Stimulated activated naive B cell treated with anti-CD40 and anti-IgM and Interleukin-4, amounts not matched to agents 10 μg/mL and 1 μg/mL and 100 μg/mL, for 72 hours (primary cell): ENCODE measurements around the gene KCNE5.
"Not testable (repeated sequence)": the region's sequence is repeated elsewhere in the genome, so short reads cannot be mapped to it uniquely, and the experiment has no call there.

Experiments used
- ATAC-seq, 2 donors: fragments of 150-1000 bp; cut with Tn5 transposase; replicated peaks; 2 replicates each; pipeline ENCODE4 v1.10.0; 2021; ENCODE audit warnings: moderate library complexity in 1 of 2
- DNase-seq: peaks from one replicate; pipeline ENCODE4 v3.0.0; 2021
- H3K27ac Mint-ChIP-seq: one replicate; pipeline ENCODE4 v1.8.0; 2022; ENCODE audit warnings: mild to moderate bottlenecking, mixed read lengths
- H3K27me3 Mint-ChIP-seq, 2 donors: one replicate each; pipeline ENCODE4 v1.8.0; 2022; ENCODE audit warnings: mixed read lengths in 2 of 2
- H3K36me3 Mint-ChIP-seq, 2 donors: one replicate each; pipeline ENCODE4 v1.8.0; 2022; ENCODE audit warnings: mixed read lengths in 2 of 2, mild to moderate bottlenecking in 1 of 2
- H3K4me1 Mint-ChIP-seq, 2 donors: one replicate each; pipeline ENCODE4 v1.8.0; 2022; ENCODE audit warnings: mixed read lengths in 2 of 2, mild to moderate bottlenecking in 1 of 2
- H3K4me3 Mint-ChIP-seq, 2 donors: one replicate each; pipeline ENCODE4 v1.8.0; 2022; ENCODE audit warnings: mild to moderate bottlenecking in 2 of 2, mixed read lengths in 2 of 2, moderate library complexity in 1 of 2
- H3K9me3 Mint-ChIP-seq, 2 donors: one replicate each; pipeline ENCODE4 v1.8.0; 2022; ENCODE audit warnings: mixed read lengths in 2 of 2, mild to moderate bottlenecking in 1 of 2

The KCNE5 gene

GRCh38 chrX:109624641-109625616, at the start of gene KCNE5:
Gene KCNE5, minus strand, starts transcription at chrX:109625172. Its CDS starts 152 bp downstream, at chrX:109625020.
- H3K9me3 Mint-ChIP-seq, result no peaks in the 10 kb centered on the region
- H3K4me3 Mint-ChIP-seq, result no peak within 1 kb of the TSS
- H3K27ac Mint-ChIP-seq, result no peak within 1 kb of the TSS
- peaks cover 9 to 10% of the 10 kb centered on the region in 2 donors for H3K27me3 Mint-ChIP-seq
- H3K4me1 Mint-ChIP-seq, result peaks cover 0 to 3% of the 10 kb centered on the region in 2 donors
- H3K36me3 Mint-ChIP-seq, result peaks cover 13 to 19% of the 10 kb centered on the region in 2 donors
- ATAC-seq (no peak), DNase-seq (no peak)

- Mint-ChIP-seq H3K4me3 (no peak overlapping the region), H3K9me3 (no peaks in the 10 kb centered on the region), H3K27me3 (no peaks in the 10 kb centered on the region), H3K36me3 (peaks cover 7 to 15% of the 10 kb centered on the region in 2 donors), H3K27ac (no peak overlapping the region), H3K4me1 (no peaks in the 10 kb centered on the region)
- ATAC-seq (no peak), DNase-seq (no peak)
Observed at GRCh38 chrX:109672239-109672638, 47.3 kb upstream of the KCNE5 start.

- H3K27ac Mint-ChIP-seq, DNase-seq, H3K9me3 Mint-ChIP-seq, H3K4me1 Mint-ChIP-seq, H3K4me3 Mint-ChIP-seq, H3K27me3 Mint-ChIP-seq, ATAC-seq: not testable (repeated sequence)
- H3K36me3 Mint-ChIP-seq, result peaks cover 7 to 20% of the 10 kb centered on the region in 2 donors
Observed at GRCh38 chrX:109671170-109671569, 46.2 kb upstream of the KCNE5 start.

GRCh38 chrX:109667986-109668385, 43.0 kb upstream of the KCNE5 start:
- Mint-ChIP-seq H3K27ac (no peak overlapping the region), H3K4me3 (no peak overlapping the region), H3K4me1 (no peaks in the 10 kb centered on the region), H3K9me3 (no peaks in the 10 kb centered on the region), H3K27me3 (no peaks in the 10 kb centered on the region), H3K36me3 (peaks cover 7 to 25% of the 10 kb centered on the region in 2 donors)
- DNase-seq (no peak), ATAC-seq (no peak)

GRCh38 chrX:109660435-109661143, 35.6 kb upstream of the KCNE5 start:
- DNase-seq, result no peak
- ATAC-seq, result no peak
- H3K27ac Mint-ChIP-seq, result no peak overlapping the region
- no peak overlapping the region for H3K4me3 Mint-ChIP-seq
- no peaks in the 10 kb centered on the region for H3K4me1 Mint-ChIP-seq
- no peaks in the 10 kb centered on the region for H3K27me3 Mint-ChIP-seq
- peaks cover 7 to 9% of the 10 kb centered on the region in 2 donors for H3K9me3 Mint-ChIP-seq
- peaks cover 14 to 25% of the 10 kb centered on the region in 2 donors for H3K36me3 Mint-ChIP-seq

- no peak for DNase-seq
- Mint-ChIP-seq H3K9me3 (peaks cover 7 to 9% of the 10 kb centered on the region in 2 donors), H3K4me1 (no peaks in the 10 kb centered on the region), H3K4me3 (no peak overlapping the region), H3K27ac (no peak overlapping the region), H3K36me3 (peaks cover 21 to 32% of the 10 kb centered on the region in 2 donors), H3K27me3 (no peaks in the 10 kb centered on the region)
- ATAC-seq, result no peak
Observed at GRCh38 chrX:109658391-109658790, 33.4 kb upstream of the KCNE5 start.

GRCh38 chrX:109657364-109657763, 32.4 kb upstream of the KCNE5 start:
- H3K9me3 Mint-ChIP-seq, H3K27ac Mint-ChIP-seq: not testable (repeated sequence)
- peaks cover 21 to 32% of the 10 kb centered on the region in 2 donors for H3K36me3 Mint-ChIP-seq

GRCh38 chrX:109656774-109657173, 31.8 kb upstream of the KCNE5 start:
- DNase-seq (no peak), ATAC-seq (no peak)
- H3K9me3 Mint-ChIP-seq, result peaks cover 7 to 9% of the 10 kb centered on the region in 2 donors
- H3K4me1 Mint-ChIP-seq, result no peaks in the 10 kb centered on the region
- H3K36me3 Mint-ChIP-seq, result peaks cover 21 to 32% of the 10 kb centered on the region in 2 donors
- H3K27me3 Mint-ChIP-seq, result no peaks in the 10 kb centered on the region
- H3K4me3 Mint-ChIP-seq, result no peak overlapping the region
- no peak overlapping the region for H3K27ac Mint-ChIP-seq

More at GRCh38 chrX:109657364-109657763, 32.4 kb upstream of the KCNE5 start:
- ATAC-seq, H3K27me3 Mint-ChIP-seq, DNase-seq, H3K4me3 Mint-ChIP-seq, H3K4me1 Mint-ChIP-seq: not testable (repeated sequence)

- Mint-ChIP-seq H3K4me3 (no peak overlapping the region), H3K27me3 (no peaks in the 10 kb centered on the region), H3K36me3 (peaks cover 21 to 32% of the 10 kb centered on the region in 2 donors), H3K4me1 (no peaks in the 10 kb centered on the region), H3K27ac (no peak overlapping the region), H3K9me3 (peaks cover 7 to 9% of the 10 kb centered on the region in 2 donors)
- DNase-seq (no peak), ATAC-seq (no peak)
Observed at GRCh38 chrX:109655502-109656201, 30.7 kb upstream of the KCNE5 start.

- Mint-ChIP-seq H3K4me1 (no peaks in the 10 kb centered on the region), H3K27ac (no peak overlapping the region), H3K9me3 (peaks cover 7 to 9% of the 10 kb centered on the region in 2 donors), H3K27me3 (no peaks in the 10 kb centered on the region), H3K4me3 (no peak overlapping the region), H3K36me3 (peaks cover 21 to 30% of the 10 kb centered on the region in 2 donors)
- DNase-seq, result no peak
- ATAC-seq, result no peak
Observed at GRCh38 chrX:109654516-109655109, 29.6 kb upstream of the KCNE5 start.

GRCh38 chrX:109644671-109645070, 19.7 kb upstream of the KCNE5 start:
- not testable (repeated sequence) for ATAC-seq, DNase-seq, H3K4me1 Mint-ChIP-seq, H3K27me3 Mint-ChIP-seq, H3K27ac Mint-ChIP-seq, H3K9me3 Mint-ChIP-seq, H3K4me3 Mint-ChIP-seq
- H3K36me3 Mint-ChIP-seq, result peaks cover 5 to 17% of the 10 kb centered on the region in 2 donors

- H3K9me3 Mint-ChIP-seq, result no peaks in the 10 kb centered on the region
- no peak for ATAC-seq
- no peaks in the 10 kb centered on the region for H3K27me3 Mint-ChIP-seq
- H3K36me3 Mint-ChIP-seq, result peaks cover 6 to 22% of the 10 kb centered on the region in 2 donors
- H3K4me1 Mint-ChIP-seq, result no peaks in the 10 kb centered on the region
- no peak overlapping the region for H3K4me3 Mint-ChIP-seq
- DNase-seq, result no peak
- H3K27ac Mint-ChIP-seq, result no peak overlapping the region
Observed at GRCh38 chrX:109643687-109644086, 18.7 kb upstream of the KCNE5 start.

- no peak overlapping the region for H3K27ac Mint-ChIP-seq
- no peaks in the 10 kb centered on the region for H3K4me1 Mint-ChIP-seq
- ATAC-seq, result no peak
- DNase-seq, result no peak
- no peak overlapping the region for H3K4me3 Mint-ChIP-seq
- no peaks in the 10 kb centered on the region for H3K27me3 Mint-ChIP-seq
- no peaks in the 10 kb centered on the region for H3K9me3 Mint-ChIP-seq
- peaks cover 4 to 16% of the 10 kb centered on the region in 2 donors for H3K36me3 Mint-ChIP-seq
Observed at GRCh38 chrX:109638158-109638557, 13.2 kb upstream of the KCNE5 start.

GRCh38 chrX:109637477-109637876, 12.5 kb upstream of the KCNE5 start:
- not testable (repeated sequence) for H3K27me3 Mint-ChIP-seq, H3K4me1 Mint-ChIP-seq, DNase-seq, H3K27ac Mint-ChIP-seq, ATAC-seq, H3K9me3 Mint-ChIP-seq, H3K4me3 Mint-ChIP-seq
- peaks cover 4 to 16% of the 10 kb centered on the region in 2 donors for H3K36me3 Mint-ChIP-seq
